Measurements from ENCODE around the gene DDIT3.

DDIT3 gene

DNA sequence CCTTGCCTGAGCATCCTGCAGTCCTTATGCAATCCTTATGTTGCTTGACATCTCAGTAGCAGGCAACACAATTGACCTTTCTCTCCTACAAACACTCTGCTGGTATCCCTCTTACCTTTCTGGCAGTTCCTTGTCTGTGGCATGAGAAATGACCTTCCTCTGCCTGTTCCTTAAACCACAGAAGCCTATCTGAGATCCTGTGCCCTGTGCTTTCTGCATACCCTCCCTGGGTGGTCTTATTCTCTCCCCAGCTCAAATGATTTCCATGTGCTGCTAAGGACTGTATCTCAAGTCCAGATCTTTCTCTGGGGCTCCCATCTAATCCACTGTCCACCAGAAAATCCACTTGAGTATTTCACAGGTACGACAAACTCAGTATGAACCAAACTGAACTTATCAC, 38.6 kb downstream of the DDIT3 start:
- DNase-seq: no peak

DNA sequence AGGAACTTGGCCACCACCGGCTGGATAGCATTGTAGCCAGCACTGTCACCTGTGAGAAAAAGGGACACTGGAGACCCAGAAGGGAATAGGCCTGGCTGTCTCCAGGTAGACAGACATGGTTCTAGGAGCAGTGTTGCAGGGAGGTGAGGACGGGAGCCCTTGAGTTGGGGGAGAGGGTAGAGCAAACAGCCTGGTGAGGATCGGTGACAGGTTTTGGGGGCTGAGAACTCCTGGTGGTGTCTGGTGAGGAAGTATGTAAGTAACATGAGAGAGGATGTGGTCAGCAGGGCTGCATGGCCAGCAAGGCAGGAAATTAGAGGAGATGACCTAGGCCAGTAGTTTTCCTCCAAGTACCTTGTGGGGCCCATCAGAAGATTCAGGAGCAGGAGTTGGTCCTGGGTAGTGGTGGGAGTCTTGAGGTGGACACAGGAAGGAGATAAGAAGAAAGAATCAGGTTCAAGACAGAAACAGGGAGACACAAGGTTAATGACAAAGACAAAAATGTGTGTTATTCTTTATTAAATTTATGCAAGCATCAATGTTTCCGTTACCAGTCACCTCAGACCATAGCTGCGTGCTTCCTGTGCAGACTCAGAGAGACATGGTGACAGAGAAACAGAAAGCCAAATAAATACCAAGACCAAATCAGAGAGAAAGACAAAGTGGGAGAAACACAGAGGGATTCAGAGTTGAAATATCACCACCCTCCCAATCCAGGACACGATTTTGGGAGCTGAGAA, 40.8 kb downstream of the DDIT3 start, which contains the start of gene ARHGAP9:
Gene ARHGAP9, minus strand, starts transcription at position 491 of the 740 bp plus-strand sequence. Its CDS starts 460 bp downstream, at position 31.
- no peak for DNase-seq

DNA sequence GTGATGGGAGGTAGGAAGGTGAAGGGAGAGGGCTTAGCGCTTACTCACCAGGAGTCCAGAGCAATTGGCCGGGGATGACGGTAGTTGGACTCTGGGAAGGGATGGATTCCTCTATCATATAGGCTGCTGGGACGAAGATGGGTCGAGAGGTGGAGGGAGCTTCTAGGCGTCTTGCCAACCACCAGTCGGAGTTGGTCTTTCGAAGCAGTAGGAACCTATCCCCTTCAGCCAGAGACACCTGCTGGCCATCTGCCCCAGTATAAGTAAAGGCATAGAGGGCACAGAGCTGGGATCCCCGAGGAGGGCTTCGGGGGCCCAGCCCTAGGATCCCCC, 41.3 kb downstream of the DDIT3 start:
- DNase-seq: no peak

DNA sequence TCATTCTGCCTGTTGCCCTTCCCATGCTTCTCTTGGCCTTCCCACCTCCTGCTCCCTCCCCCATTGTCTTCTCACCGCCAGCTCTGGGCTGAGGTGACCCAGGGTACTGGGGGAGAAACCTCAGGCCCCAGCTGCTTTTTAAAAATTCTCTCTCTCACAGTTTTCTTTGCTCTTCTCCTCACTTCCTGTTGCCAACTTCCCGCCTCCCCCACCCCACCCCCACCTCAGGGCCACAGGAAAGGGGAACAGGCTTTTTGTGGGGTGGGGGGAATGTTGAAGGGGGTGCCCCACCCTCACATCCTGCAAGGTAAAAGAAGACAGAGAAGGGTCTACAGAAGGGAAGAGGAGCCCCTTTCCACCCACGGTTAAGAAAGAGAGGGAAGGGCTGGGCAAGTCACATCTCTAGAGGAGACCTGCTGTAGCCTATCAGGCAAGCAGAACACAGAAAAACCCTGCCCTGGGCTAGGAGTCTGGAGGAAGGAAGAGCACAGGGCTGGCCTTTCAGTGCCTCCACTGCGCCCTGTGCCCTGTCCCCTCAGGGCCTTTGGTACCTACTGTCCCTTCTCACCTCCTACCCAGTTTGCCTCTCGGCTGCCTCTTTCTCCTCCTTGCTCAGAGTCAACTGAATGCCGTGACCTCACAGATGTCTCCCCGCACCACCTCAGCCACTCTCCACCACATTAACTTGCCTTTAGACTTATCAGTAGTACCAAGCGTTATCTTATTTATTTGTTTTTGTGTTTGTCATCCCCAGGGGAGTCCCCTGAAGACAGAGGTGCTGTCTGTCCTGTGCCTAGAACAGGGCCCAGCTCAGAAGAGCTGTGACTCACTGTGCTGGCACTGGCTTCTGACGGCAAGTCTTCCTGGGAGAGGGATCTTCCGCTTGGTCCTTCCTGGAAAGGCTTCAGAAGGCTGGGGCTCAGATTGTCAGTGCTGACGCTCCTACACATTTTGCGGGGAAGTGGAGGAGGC, 42.3 kb downstream of the DDIT3 start:
- no peak for DNase-seq

DNA sequence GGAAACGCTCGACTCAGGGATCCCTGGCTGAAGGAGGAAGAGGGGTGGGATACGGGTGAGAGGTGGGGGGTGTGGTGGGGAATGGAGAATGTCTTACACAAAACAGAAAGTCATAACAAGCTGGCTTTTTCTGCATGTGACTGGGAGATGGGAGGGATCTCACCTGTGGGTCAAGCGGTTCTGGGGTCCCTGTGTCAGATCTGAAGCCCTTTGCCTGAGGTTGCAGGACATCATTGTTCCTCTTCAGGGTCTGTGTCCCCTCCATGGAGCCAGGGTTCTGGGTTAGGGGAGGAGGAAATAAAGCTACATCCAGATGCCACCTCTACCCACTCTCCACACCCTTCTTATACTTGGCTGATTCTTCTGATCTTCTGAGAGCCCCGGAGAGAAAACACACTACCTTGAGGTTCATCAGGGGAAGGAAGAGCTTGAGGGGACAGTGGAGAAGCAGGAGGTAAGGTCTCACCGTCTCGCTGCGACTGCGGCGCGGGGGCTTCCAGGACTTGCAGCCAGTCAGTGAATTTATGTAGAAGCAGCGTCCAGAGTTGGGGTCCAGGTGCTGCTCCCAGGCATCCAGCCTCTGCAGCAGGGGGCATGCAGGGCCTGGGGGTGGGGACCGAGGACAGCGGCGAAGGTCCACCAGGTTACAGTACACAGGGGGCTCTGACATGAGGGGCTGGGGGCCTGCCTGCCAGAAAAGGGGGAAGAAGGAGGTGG, 43.2 kb downstream of the DDIT3 start:
- no peak for DNase-seq

DNA sequence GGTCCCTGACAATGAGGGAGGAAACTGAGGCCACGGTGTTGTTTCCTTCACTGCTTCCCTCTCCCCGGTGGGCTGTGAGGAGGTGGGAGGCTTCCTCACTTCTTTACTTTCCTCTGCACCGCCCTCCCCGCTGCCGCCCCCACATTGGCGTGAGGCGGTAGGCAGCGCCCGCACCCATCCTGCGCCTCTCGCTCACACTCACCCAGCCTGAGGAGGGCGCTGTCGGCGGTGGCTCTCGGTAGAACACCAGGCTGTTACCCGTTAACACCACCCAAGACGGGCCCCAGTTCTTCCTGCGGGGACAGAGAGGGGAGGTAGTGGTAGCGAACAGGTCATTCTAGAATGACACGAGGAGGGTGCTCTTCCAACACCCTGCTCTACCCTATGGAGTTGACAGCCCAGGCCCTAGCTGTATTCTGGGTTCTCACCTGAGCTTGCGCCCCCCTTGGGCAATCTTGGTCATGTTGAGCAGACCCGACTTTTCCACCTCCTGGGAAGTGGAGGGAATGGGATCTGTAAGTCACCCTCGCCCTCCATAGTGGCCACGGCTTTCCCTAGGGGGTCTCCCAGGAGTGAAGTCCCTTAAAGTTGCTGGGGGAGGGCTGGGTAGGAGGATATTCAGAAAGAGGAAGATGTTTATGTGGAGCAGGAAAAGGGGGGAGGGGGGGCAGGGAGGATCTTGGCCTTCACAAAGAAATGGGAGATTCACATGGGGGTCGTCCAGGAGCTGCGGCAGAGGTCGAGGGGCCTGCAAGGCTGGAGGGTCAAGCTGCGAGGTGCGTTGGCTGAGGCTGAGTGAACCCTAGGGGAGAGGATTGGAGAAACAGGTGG, 43.9 kb downstream of the DDIT3 start:
- no peak for DNase-seq

DNA sequence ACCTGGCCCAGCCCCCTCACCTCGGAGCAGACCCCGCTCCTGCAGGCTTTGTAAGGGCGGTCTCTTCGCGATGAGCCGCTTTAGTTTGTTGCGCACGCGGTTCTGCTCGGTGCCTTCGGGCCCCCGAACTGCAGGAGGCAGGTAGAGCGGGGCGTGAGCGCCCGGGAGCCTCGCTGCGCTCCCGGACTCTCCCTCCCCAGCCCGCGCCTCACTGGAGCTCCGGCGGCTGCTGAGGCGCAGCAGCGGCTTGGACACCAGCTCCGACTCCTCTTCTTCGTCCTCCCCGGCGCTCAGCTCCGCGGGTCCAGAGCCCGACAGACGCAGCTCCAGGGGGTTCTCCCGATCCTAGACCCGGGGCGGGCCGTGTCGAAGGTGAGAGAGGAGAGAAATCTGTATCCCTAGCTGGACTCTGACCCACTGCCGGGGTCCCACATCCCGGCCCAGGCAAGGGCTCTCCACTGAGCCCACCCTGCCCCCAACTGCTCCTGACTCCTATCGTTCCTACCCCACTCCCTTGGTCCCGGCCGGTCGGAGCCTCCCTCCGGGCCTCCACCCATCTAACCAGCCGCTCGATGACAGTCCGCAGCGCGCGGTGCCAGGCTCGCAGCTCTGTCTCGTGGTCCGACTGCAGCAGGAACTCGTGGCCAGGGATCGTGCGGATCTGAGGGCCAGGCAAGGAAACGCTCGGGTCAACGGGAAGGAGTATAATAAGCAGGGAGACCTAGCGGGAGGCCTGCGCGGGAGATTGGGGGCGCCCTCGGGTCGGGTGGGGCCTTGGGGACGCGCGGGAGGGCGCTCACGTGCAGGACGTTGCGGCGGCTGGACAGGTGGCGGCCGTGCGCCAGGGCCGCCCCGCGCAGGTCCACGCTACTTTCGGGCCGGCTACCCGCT, 44.8 kb downstream of the DDIT3 start:
- DNase-seq: no peak

DNA sequence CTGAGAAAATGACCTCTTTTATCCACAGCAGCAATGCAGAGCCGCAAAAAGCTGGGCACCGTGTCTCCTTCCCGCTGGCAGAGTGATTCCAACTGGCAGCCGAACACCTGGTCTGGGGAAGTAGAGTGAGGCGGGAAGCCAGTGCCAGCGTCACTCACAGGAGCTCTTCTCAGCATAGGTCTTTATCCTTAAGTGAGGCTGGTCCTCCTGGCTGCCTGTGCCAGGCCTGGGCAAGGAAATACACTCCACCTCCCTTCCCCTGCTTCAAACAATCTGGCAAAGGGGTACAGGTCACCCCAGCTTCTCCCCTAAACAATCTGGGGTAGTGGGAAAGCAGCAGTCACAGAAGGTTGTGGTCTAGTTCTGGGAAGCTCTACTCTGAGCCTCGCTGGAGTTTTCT, 45.5 kb downstream of the DDIT3 start:
- DNase-seq: no peak

DNA sequence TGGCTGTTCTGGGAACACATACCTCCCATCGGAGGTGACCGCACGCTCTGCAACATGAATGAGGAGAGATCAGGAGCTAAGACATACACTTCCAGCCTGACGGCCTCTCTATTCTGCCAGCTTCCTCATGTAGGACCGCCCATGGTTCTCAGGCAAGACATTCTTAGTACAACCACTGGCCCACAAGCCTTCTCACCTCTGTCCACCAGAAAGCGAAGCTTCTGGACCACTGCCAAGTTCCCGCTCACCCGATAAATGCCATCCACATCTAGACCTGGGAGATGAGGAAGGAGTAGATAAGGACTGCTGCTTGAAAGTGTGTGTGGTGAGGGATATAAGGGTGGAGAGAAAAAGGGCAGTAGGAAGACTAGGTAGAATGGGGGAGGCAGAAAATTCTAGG, 45.9 kb downstream of the DDIT3 start:
- DNase-seq: no peak

DNA sequence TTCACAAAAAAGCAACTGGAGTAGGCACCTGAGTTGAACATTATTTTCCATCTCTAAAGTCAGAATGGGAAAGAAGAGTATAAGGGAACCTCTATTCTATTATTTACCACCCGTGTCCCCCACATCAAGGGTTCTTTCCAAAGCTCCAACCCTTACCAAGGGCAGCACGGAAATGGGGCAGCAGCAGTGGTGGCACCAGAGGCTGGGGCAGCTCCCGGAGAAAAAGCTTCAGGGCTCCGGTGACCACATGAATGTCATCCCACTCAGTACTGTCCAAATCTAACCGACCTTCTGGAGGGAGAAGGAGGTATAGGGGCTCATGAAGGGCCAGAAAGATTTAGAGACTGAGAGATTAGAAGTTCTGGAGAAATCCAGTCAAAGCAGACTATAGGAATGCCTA, 46.4 kb downstream of the DDIT3 start:
- no peak for DNase-seq

DNA sequence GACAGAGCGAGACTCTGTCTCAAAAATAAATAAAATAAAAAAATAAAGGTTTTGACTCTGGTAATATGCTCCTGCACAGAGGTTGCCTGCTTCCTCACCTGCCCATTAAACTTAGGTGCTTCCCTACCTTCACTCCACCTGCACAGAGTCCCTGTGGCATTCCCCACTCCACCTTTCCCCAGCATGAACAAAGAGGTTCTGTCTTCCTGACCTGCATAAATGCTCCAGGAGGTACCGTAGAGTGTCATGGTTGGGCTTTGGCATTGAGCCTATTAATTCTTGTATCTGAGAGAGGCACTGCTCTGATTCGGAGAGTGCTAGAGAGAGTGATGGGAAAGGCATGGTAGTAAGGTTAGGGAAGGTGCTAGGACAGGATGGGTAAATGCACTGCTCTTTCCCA, 46.9 kb downstream of the DDIT3 start:
- DNase-seq: no peak

DNA sequence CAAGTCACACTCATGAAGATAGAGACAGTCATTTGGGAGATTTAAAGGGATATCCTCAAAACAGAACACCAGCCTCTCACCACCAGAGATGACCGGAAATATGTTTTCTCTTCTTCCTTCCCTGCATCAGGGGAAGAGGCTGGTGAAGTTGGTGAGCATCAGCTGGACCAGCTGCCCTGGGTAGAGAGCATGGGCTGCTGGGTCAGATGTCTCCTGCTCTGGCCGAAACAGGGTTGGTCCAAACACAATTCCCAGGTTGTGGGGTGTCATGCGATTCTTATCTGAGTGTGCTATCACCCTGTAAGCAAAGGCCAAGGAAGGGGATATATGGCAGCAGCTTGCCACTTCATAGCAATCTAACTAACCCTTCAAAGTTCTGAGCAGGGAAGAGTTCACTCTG, 47.9 kb downstream of the DDIT3 start:
- no peak for DNase-seq

DNA sequence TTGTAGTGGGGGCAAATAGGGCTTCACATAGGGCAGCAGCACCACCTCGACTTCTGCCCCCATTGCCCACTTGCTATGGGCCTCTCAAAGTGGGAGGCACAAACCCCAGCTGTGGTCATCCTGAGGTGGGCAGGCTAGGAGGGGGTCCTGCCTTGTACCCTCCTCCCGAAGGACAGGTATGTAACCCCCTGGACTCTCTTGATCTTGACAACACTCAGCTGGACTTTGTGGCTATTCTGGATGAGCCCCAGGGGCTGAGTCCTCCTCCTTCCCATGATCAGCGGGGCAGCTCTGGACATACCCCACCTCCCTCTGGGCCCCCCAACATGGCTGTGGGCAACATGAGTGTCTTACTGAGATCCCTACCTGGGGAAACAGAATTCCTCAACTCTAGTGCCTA, 48.7 kb downstream of the DDIT3 start:
- no peak for DNase-seq

DNA sequence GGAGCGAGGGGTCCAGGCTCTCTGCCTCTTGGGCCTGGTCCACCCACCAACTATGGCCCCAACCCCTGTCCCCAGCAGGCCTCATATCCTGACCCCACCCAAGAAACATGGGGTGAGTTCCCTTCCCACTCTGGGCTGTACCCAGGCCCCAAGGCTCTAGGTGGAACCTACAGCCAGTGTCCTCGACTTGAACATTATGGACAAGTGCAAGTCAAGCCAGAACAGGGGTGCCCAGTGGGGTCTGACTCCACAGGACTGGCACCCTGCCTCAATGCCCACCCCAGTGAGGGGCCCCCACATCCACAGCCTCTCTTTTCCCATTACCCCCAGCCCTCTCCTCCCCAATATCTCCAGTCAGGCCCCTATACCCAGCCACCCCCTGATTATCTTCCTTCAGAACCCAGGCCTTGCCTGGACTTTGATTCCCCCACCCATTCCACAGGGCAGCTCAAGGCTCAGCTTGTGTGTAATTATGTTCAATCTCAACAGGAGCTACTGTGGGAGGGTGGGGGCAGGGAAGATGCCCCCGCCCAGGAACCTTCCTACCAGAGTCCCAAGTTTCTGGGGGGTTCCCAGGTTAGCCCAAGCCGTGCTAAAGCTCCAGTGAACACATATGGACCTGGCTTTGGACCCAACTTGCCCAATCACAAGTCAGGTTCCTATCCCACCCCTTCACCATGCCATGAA, 49.2 kb downstream of the DDIT3 start:
- DNase-seq: no peak

DNA sequence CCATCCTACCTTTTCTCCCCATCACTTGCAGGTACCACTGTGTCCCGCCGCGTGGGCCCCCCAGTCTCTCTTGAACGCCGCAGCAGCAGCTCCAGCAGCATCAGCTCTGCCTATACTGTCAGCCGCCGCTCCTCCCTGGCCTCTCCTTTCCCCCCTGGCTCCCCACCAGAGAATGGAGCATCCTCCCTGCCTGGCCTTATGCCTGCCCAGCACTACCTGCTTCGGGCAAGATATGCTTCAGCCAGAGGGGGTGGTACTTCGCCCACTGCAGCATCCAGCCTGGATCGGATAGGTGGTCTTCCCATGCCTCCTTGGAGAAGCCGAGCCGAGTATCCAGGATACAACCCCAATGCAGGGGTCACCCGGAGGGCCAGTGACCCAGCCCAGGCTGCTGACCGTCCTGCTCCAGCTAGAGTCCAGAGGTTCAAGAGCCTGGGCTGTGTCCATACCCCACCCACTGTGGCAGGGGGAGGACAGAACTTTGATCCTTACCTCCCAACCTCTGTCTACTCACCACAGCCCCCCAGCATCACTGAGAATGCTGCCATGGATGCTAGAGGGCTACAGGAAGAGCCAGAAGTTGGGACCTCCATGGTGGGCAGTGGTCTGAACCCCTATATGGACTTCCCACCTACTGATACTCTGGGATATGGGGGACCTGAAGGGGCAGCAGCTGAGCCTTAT, 49.9 kb downstream of the DDIT3 start:
- DNase-seq: no peak

DNA sequence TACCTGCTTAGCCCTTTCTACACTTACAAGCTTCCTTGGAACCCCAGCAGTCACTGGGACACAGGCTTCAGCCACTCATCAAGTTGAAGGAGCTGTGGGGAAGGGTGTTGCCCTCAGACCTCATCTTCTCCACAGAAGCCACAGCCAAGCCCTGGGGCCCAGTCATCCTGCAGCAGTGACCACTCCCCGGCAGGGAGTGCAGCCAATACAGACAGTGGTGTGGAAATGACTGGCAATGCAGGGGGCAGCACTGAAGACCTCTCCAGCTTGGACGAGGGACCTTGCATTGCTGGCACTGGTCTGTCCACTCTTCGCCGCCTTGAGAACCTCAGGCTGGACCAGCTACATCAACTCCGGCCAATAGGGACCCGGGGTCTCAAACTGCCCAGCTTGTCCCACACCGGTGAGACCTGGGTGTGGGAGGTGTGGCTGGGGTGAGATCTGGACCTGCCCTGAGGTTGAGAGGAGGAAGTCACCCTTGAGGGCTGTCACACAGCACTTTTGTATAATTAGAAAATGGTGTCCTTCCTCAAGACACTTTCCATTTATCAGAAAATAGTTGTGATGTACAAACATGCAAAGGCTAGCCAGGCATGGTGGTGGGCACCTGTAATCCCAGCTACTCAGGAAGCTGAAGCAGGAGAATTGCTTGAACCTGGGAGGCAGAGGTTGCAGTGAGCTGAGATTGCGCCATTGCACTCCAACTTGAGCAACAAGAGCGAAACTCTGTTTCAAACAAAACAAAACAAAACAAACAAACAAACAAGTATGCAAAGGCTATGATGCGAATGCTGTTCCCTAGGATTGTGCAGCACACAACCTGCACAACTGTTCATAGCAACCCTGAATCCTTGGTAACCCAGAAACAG, 50.8 kb downstream of the DDIT3 start:
- DNase-seq: no peak

DNA sequence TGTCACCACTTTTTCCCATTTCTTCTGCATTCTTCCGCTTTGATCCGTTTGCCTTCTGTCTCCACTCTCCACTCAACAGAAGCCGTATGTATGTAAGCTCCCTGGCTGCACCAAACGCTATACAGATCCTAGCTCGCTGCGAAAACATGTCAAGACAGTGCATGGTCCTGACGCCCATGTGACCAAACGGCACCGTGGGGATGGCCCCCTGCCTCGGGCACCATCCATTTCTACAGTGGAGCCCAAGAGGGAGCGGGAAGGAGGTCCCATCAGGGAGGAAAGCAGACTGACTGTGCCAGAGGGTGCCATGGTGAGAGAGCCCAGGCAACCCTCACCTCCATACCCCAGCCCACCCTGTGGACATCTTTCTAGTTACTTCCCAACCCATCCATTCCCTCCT, 52.4 kb downstream of the DDIT3 start:
- no peak for DNase-seq

DNA sequence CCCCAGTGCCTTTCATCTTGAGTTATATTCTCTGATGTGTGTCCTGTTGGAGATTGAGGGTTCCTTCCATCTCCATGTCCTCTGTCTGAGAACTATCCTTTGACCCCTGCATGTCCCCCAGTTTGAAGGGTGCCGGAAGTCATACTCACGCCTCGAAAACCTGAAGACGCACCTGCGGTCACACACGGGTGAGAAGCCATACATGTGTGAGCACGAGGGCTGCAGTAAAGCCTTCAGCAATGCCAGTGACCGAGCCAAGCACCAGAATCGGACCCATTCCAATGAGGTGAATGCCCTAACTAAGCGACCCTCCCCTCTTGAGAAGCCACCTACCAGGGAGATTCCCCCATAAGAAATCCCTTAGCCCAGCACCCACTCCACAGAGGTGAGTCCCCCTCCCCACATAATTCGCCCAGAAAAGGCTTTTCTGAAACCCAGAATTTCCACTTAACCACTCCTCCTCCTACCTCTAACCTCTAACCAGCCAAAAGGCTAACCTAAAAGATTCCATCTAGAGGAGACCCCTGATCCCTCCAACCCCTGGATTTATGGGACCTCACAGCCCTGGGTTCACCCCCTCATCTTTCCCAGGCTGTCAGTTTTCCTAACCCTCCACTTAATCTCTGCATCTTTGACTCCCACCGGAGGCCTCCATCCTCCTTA, 53.0 kb downstream of the DDIT3 start:
- DNase-seq: no peak
